Esophagus (tissue), 2 donors: ENCODE data around the gene PRUNE2. TPM values are rescaled to one million over a fixed set of nuclear protein-coding genes. Genes with fewer than 3 reads are reported as not detected.
A peak's percentile ranks its signal among the peaks of the same experiment; 100 is the strongest.

Source experiments
- H3K27ac ChIP-seq, 2 donors: one replicate each; pipeline ENCODE4 v1.5.1; 2013; ENCODE audit warnings: low read depth in 2 of 2, mild to moderate bottlenecking in 2 of 2, inconsistent platforms in 1 of 2, low read length in 1 of 2, moderate library complexity in 1 of 2
- H3K27me3 ChIP-seq, 2 donors: one replicate each; pipeline ENCODE4 v1.6.1; 2013; ENCODE audit warnings: low read length in 2 of 2, control low read depth in 1 of 2, mild to moderate bottlenecking in 1 of 2; ENCODE audit not compliant: insufficient read depth in 2 of 2, control insufficient read depth in 1 of 2
- H3K36me3 ChIP-seq, 2 donors: one replicate each; pipeline ENCODE4 v1.6.1; 2013; ENCODE audit warnings: low read length in 1 of 2; ENCODE audit not compliant: control insufficient read depth in 2 of 2, insufficient read depth in 2 of 2
- H3K4me1 ChIP-seq, 2 donors: one replicate each; pipeline ENCODE4 v1.6.1; 2013; ENCODE audit warnings: low read length in 1 of 2; ENCODE audit not compliant: control insufficient read depth in 2 of 2, insufficient read depth in 2 of 2
- H3K4me3 ChIP-seq, 2 donors: one replicate each; pipeline ENCODE4 v1.5.1; 2013; ENCODE audit warnings: low read length in 2 of 2, mild to moderate bottlenecking in 2 of 2, low read depth in 1 of 2, moderate library complexity in 1 of 2
- H3K9me3 ChIP-seq, 2 donors: one replicate each; pipeline ENCODE4 v1.6.1; 2013; ENCODE audit warnings: mild to moderate bottlenecking in 2 of 2, low read depth in 1 of 2, low read length in 1 of 2, moderate library complexity in 1 of 2; ENCODE audit not compliant: control insufficient read depth in 2 of 2, insufficient read depth in 1 of 2
- WGBS, 2 donors: extraction: QIAGEN DNeasy Blood & Tissue Kit; methylation state at CpG; one replicate each; pipeline ENCODE4 v1.1.7; 2013; 5-methylcytosine and 5-hydroxymethylcytosine counted together
- polyA plus RNA-seq, 2 donors: library from polyadenylated mRNA; stranded (reverse); fragments of 200-250 nt; gene quantifications; one replicate each; pipeline ENCODE4 v1.2.3, GENCODE V29; 2013
- donor health status: healthy with polysubstance abuse.
- donor health status: Bipolar disorder and iron deficiency.

The PRUNE2 gene
- polyA plus RNA-seq, 2 donors: 8.1 to 40.7 TPM

DNA sequence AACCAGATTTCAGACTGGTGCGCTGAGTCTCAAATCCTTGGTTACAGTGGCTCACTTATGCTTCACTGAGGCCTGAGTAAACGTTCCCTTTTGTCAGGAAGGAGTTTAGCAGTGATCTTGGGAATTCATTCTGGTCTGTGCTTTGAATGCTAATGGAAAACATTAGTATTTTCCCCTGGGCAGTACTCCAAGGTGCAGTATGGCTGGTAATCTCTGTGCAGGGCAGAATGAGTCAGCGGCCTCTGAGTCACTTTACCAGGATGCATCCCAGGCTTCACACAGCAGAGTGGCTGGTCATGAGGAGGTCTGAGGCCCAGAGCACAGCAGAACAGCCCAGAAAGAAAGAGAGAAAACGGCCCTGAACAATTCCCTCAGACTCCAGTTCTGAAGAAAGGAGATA, 87.6 kb downstream of the PRUNE2 start:
- peak overlapping the region; percentile 42 to 77 for H3K27ac ChIP-seq
- H3K4me1 ChIP-seq: no peaks in the 10 kb centered on the region
- no peak overlapping the region for H3K4me3 ChIP-seq
- H3K27me3 ChIP-seq: no peaks in the 10 kb centered on the region
- H3K36me3 ChIP-seq: no peaks in the 10 kb centered on the region
- no peaks in the 10 kb centered on the region for H3K9me3 ChIP-seq
- 19 to 26% methylated on average over 4 of the region's 4 CpGs for WGBS, 2 donors

DNA sequence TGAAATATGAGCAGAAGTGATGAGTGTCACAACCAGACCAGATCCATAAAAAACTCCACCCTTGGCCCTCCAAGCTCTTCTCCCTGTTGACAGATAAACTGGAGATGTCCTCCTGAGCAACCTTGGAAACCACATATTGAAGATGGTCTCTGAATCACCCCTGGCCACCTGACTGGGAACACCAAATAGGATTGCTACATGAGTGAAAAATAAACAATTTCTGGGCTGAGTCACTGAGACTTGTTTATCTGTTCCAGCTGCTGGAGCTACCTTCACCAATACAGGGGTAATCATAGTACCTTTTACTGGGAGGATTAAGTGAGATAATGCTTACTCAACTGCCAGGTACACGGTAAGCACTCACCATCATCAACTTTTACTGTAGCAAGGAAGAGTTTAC, 88.4 kb downstream of the PRUNE2 start:
- H3K9me3 ChIP-seq: no peaks in the 10 kb centered on the region
- 62 to 70% methylated on average over 1 of the region's 1 CpG for WGBS, 2 donors
- no peak overlapping the region for H3K27ac ChIP-seq
- no peaks in the 10 kb centered on the region for H3K4me1 ChIP-seq
- H3K36me3 ChIP-seq: no peaks in the 10 kb centered on the region
- H3K4me3 ChIP-seq: no peak overlapping the region
- no peaks in the 10 kb centered on the region for H3K27me3 ChIP-seq

DNA sequence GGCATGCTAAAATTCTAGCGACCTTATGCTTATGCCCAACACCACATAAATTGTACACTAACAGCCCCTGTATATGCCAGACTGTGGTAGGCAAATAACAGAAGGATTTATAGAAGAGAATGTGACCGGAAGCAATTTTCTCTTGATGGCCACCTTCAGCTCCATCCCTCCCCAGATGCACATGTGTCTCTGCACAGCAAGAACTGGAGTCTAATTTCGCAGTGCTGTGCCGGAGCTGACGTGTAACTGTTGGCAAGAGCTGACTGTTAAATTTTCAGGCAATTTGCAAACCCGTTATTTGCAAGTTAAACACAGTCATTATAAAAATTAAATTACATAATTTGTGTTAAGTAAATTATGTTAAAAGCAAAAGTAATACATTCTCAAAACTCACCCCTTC, 93.3 kb downstream of the PRUNE2 start:
- H3K27ac ChIP-seq: no peak overlapping the region
- no peak overlapping the region for H3K4me3 ChIP-seq
- no peaks in the 10 kb centered on the region for H3K27me3 ChIP-seq
- 80 to 82% methylated on average over 6 of the region's 6 CpGs for WGBS, 2 donors
- no peaks in the 10 kb centered on the region for H3K4me1 ChIP-seq
- no peaks in the 10 kb centered on the region for H3K9me3 ChIP-seq
- no peaks in the 10 kb centered on the region for H3K36me3 ChIP-seq

DNA sequence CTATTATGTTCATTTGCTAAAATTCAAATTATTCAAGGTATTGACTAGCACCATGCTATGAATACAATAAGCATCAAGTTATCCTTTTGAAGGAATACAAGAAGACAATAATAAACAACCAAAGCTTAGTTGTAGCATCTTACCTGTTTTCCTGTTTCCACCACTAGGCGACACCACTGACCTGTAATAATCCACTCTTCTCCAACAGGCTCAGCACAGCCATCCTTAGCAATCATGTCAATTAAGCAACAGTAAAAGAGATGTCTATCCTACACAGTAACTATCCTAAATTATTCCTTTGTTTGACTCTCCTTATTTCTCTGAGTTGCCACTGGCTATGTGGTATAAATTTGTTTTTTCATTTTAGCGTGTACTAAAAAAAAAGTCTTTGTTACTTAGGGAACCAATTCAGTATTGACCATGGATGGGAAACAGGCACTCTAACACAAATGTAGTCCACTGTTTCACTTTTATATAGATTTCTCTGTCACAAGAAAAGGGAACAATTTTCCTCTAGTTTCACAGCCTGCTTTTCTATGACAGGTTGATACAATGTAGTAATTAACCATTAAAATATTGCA, 95.4 kb downstream of the PRUNE2 start:
- Histone ChIP-seq H3K27ac (no peak overlapping the region), H3K36me3 (no peaks in the 10 kb centered on the region), H3K9me3 (no peaks in the 10 kb centered on the region), H3K27me3 (no peaks in the 10 kb centered on the region), H3K4me1 (no peaks in the 10 kb centered on the region), H3K4me3 (no peak overlapping the region)
- WGBS, 2 donors: 15 to 18% methylated on average over 2 of the region's 2 CpGs

DNA sequence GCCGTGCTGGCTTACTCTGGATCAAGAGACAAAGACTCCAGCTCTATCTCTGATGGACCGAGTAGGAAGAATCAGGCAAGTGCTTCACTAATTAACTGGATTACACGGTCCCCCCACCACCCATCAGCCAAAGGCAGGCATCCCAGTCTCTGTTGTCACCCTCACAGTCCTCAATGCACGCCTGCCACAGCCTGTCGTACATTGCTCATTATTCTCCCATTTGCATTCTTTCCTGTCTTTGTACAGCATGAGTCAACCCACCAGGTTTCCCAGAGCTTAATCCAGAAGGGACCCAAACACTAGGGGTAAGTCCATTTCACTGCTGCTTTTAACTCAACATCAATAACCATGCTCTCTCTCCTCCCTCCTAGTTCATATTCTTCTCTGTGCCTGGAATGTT, 97.3 kb downstream of the PRUNE2 start:
- Histone ChIP-seq H3K36me3 (no peaks in the 10 kb centered on the region), H3K9me3 (no peaks in the 10 kb centered on the region), H3K27me3 (no peaks in the 10 kb centered on the region), H3K27ac (no peak overlapping the region), H3K4me3 (no peak overlapping the region), H3K4me1 (no peaks in the 10 kb centered on the region)
- 42 to 50% methylated on average over 5 of the region's 5 CpGs for WGBS, 2 donors

DNA sequence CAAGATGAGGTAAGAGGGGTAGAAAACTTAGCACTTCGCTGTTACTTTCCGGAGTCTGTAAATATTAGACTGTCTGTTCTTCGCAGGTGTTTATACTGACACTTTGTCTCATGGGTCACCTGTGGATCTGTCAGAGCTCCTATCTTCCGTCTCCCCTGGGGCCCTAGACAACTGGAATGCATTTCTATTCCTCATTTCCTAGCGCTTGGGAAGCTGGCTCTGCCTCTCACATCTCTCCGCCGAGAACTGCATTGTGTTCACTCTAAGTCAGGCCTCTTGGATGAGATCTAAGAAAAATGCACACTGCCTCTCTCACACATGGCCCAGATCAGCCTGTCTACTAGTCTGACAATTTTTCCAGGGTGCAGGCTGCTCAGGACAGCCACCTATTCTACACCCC, 102.2 kb downstream of the PRUNE2 start:
- WGBS, 2 donors: 77 to 81% methylated on average over 7 of the region's 7 CpGs
- Histone ChIP-seq H3K27ac (no peak overlapping the region), H3K9me3 (no peaks in the 10 kb centered on the region), H3K27me3 (no peaks in the 10 kb centered on the region), H3K4me1 (no peaks in the 10 kb centered on the region), H3K36me3 (no peaks in the 10 kb centered on the region), H3K4me3 (no peak overlapping the region)

DNA sequence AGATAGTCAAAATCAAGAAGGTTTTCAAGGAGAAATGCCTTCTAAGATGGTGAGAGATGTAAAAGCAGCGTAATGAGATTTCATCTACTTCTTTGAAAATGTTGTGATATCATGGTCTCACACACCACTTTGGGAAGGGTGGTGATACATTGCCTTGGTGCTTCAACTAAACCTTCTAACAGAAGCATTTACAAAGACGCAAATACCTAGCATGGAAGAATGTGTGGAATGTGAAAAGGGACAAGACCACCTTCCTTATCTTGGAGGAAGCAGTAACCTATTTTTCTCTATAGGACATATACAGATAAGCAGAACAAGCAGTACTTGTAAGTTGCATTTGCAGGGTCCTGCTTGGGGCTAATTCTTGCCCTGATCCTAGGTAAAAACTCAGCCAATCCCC, 102.8 kb downstream of the PRUNE2 start:
- Histone ChIP-seq H3K36me3 (no peaks in the 10 kb centered on the region), H3K27me3 (no peaks in the 10 kb centered on the region), H3K4me3 (no peak overlapping the region), H3K9me3 (no peaks in the 10 kb centered on the region), H3K4me1 (no peaks in the 10 kb centered on the region), H3K27ac (no peak overlapping the region)
- 73 to 78% methylated on average over 2 of the region's 2 CpGs for WGBS, 2 donors

DNA sequence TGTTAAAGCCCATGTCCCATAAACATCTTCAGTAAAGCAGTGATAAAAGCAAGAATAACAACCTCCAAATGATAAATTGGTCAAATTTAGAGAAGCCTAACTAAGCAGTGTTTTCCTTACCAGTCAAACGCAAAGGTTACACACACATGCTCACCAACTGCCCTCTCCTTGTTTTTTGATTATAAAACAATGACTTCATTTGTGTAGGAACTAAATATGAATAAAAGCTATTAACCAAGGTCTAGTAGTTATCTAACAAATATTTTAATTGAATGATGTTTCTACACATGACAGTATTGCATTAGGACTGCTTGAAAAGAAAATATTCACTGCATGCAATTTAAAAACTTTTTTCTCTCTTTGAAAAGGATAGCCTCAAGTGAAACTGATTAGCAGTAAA, 105.0 kb downstream of the PRUNE2 start:
- no peaks in the 10 kb centered on the region for H3K4me1 ChIP-seq
- no peaks in the 10 kb centered on the region for H3K27me3 ChIP-seq
- no peak overlapping the region for H3K27ac ChIP-seq
- WGBS, 2 donors: 56 to 73% methylated on average over 1 of the region's 1 CpG
- no peaks in the 10 kb centered on the region for H3K9me3 ChIP-seq
- no peaks in the 10 kb centered on the region for H3K36me3 ChIP-seq
- no peak overlapping the region for H3K4me3 ChIP-seq

DNA sequence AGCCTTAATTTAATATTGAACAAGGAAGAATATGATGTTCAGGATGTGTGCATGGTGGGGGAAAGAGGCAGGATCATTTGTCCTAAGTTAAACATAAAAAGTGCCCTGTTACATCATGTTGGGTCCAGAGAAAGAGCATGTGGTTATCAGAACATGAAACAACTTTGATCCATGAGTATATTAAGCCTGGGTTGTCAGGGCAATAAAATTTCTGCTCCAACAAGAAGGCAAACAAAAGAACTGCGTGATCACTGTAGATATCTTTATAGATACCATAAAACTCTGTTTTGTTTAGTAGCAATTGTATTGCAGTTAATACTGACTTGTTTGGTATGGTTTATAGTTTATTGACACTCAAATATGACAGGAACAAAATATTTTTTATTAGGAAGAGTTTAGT, 106.4 kb downstream of the PRUNE2 start:
- WGBS, 2 donors: 52 to 74% methylated on average over 1 of the region's 1 CpG
- no peaks in the 10 kb centered on the region for H3K4me1 ChIP-seq

DNA sequence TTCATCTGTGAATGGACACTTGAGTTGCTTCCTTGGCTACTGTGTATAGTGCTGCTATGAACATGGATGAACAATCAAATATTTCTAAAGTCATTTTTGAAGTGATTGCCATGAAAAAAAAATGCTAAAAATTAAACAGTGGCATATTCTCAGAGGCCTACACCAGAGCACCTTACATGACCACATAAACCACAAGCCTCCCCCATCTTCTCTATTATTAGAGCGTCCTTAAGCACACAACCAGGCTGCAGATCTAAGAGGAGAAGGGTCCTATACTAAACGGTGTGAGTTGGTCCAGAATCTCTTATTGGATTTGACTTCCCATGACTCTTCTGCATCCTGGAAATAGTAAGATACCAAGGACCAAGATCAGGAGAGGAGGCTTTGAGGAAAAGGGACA, 107.4 kb downstream of the PRUNE2 start:
- H3K27ac ChIP-seq: no peak overlapping the region
- 79 to 84% methylated on average over 2 of the region's 2 CpGs for WGBS, 2 donors
- H3K4me1 ChIP-seq: no peaks in the 10 kb centered on the region
- no peaks in the 10 kb centered on the region for H3K27me3 ChIP-seq
- H3K36me3 ChIP-seq: no peaks in the 10 kb centered on the region
- no peak overlapping the region for H3K4me3 ChIP-seq
- no peaks in the 10 kb centered on the region for H3K9me3 ChIP-seq

More for the DNA sequence above, 106.4 kb downstream of the PRUNE2 start:
- H3K36me3 ChIP-seq: no peaks in the 10 kb centered on the region
- H3K9me3 ChIP-seq: no peaks in the 10 kb centered on the region
- H3K27me3 ChIP-seq: no peaks in the 10 kb centered on the region
- no peak overlapping the region for H3K27ac ChIP-seq
- H3K4me3 ChIP-seq: no peak overlapping the region
